Progenitor cell of endocrine pancreas (in vitro differentiated cells): ENCODE measurements around the gene CFAP58. TPM values are rescaled to one million over a fixed set of nuclear protein-coding genes. Genes with fewer than 3 reads are reported as not detected.

Source experiments
- DNase-seq: peaks from one replicate; pipeline ENCODE4 v3.0.0; 2021; ENCODE audit warnings: low spot score; ENCODE audit not compliant: unreplicated experiment
- H3K27ac Mint-ChIP-seq: 2 replicates; pipeline ENCODE4 v1.8.0; 2021; ENCODE audit warnings: mild to moderate bottlenecking, moderate library complexity, mixed read lengths
- H3K27me3 Mint-ChIP-seq: 2 replicates; pipeline ENCODE4 v1.8.0; 2021; ENCODE audit warnings: mixed read lengths
- H3K36me3 Mint-ChIP-seq: 2 replicates; pipeline ENCODE4 v1.8.0; 2022; ENCODE audit warnings: mixed read lengths; ENCODE audit not compliant: insufficient read depth
- H3K4me1 Mint-ChIP-seq: 2 replicates; pipeline ENCODE4 v1.8.0; 2021; ENCODE audit warnings: low read depth, mixed read lengths
- H3K4me3 Mint-ChIP-seq: 2 replicates; pipeline ENCODE4 v1.8.0; 2021; ENCODE audit warnings: low read depth, mild to moderate bottlenecking, moderate library complexity, mixed read lengths
- H3K9me3 Mint-ChIP-seq: 2 replicates; pipeline ENCODE4 v1.8.0; 2021; ENCODE audit warnings: low read depth, mixed read lengths
- total RNA-seq: library from RNA; stranded (reverse); gene quantifications from 2 replicates; pipeline ENCODE4 v1.2.1, GENCODE V29; 2021
- TF ChIP-seq, protein P1 (sequence below): fragments of 200-600 bp; sonication (generic); IDR thresholded peaks from one replicate; pipeline ENCODE4 v1.5.0; 2021; ENCODE audit warnings: antibody characterized with exemption, mild to moderate bottlenecking; ENCODE audit not compliant: unreplicated experiment

The CFAP58 gene
- total RNA-seq, 1 donor from 2014 or later: 0.24 TPM

DNA sequence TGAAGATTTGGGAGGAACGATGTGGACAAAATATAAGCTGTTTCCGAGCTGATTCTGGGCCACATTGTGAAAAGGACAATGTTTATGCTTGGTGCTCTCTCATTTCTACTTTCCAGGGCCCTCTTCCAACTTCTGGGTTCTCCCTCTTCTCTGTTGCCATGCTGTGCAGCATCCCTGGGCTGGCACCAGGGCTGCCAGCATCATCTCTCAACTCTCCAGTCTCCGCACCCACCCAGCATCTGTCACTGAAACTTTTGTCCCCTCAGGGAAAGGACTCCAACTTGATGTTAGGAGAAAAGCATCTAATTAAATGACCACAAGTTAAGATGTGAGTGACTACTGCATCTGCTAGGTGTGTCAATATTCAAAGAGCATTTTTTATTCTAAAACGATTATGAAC lies 26.7 kb downstream of the CFAP58 start:
- Mint-ChIP-seq H3K4me1 (peaks cover 2% of the 10 kb centered on the region), H3K36me3 (no peaks in the 10 kb centered on the region), H3K9me3 (no peaks in the 10 kb centered on the region), H3K27me3 (peaks cover 10% of the 10 kb centered on the region), H3K4me3 (no peak overlapping the region), H3K27ac (no peak overlapping the region)
- DNase-seq: no peak
- TF ChIP-seq, protein P1, sequence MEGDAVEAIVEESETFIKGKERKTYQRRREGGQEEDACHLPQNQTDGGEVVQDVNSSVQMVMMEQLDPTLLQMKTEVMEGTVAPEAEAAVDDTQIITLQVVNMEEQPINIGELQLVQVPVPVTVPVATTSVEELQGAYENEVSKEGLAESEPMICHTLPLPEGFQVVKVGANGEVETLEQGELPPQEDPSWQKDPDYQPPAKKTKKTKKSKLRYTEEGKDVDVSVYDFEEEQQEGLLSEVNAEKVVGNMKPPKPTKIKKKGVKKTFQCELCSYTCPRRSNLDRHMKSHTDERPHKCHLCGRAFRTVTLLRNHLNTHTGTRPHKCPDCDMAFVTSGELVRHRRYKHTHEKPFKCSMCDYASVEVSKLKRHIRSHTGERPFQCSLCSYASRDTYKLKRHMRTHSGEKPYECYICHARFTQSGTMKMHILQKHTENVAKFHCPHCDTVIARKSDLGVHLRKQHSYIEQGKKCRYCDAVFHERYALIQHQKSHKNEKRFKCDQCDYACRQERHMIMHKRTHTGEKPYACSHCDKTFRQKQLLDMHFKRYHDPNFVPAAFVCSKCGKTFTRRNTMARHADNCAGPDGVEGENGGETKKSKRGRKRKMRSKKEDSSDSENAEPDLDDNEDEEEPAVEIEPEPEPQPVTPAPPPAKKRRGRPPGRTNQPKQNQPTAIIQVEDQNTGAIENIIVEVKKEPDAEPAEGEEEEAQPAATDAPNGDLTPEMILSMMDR: no peak

DNA sequence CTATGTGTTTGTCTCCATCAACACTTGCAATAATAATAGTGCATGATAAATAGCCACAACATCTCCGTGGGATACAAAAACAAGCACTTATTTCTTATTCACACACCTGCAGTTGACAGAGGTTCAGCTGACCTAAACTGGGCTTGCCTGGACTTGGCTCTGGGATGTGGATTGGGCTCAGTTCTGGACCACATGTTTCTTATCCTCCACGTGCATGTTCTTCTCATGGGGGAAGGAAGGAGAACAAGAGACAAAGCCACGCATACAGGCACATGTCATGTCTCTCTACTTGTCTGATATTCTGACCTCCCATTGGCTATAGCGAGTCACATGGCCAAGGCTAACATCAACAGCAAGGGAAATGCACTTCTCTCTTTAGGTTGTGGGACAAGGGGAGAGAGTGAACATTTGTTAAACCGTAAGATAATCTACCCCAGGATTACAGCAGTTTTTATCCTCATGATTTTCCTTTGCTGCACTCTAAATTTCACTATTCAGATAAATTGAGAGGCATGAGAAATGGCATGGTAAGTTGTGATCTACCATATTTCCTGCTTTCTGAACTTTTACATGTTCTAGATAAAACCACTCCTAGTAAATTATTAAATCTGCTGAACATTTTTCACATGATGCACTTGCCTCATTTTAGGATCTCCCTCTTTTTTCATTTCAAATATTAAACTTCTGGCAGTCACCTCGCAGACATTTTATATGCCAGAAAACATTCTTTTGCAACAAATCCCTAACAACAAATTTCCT lies 33.7 kb downstream of the CFAP58 start:
- no peak overlapping the region for H3K4me3 Mint-ChIP-seq
- DNase-seq: no peak
- H3K4me1 Mint-ChIP-seq: peaks cover 9% of the 10 kb centered on the region
- TF ChIP-seq, protein P1: no peak
- no peaks in the 10 kb centered on the region for H3K36me3 Mint-ChIP-seq
- H3K27ac Mint-ChIP-seq: no peak overlapping the region
- H3K9me3 Mint-ChIP-seq: no peaks in the 10 kb centered on the region
- peaks cover 7% of the 10 kb centered on the region for H3K27me3 Mint-ChIP-seq

- Mint-ChIP-seq H3K4me3 (no peak overlapping the region), H3K27ac (no peak overlapping the region), H3K27me3 (peaks cover 15% of the 10 kb centered on the region), H3K4me1 (peaks cover 9% of the 10 kb centered on the region), H3K9me3 (no peaks in the 10 kb centered on the region), H3K36me3 (no peaks in the 10 kb centered on the region)
- DNase-seq: no peak
- TF ChIP-seq, protein P1: no peak
Observed at GRCh38 chr10:104388830-104389229, 35.2 kb downstream of the CFAP58 start.

DNA sequence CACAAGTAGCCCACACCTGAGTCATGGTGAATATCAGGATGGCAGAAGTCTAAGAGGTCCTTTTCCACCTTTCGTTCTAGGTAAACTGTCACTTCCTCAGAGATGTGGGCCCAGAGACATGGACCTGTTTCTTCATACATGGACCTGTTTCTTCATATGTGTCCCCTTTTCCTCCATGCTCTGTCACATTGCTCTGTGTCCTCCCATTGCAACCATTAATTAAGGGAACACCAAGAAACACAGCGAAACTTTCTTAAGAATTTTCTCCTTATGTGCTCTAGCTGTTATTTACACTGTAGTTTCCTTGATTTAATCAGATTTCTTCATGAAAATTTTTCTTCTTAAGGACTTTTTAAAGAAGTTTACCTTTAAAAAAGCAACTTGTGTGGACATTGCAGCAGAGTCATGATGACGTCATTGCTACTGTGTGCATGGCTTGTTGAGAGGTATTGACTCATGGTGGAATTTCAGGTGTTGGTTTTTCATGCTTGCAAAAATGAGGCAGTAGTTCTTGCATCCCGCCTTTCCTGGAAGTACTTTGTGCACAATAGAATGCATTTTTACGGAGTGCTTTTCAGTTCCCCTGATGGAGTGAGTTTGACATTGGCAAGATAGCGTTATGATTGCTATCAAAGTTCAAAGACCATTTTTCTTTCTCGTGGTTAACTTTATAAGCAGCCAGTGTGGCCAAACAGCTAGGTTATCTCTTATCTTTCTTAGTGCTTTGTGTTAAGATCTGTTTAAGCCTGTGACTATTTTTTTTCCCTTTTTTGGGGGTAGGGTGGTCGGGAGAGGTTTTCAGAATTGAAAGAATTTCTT lies 37.7 kb downstream of the CFAP58 start:
- H3K4me3 Mint-ChIP-seq: peak overlapping the region; percentile 16
- H3K4me1 Mint-ChIP-seq: peaks cover 9% of the 10 kb centered on the region
- peak overlapping the region; percentile 43 for H3K27ac Mint-ChIP-seq
- no peak for DNase-seq
- TF ChIP-seq, protein P1: no peak
- peaks cover 19% of the 10 kb centered on the region for H3K27me3 Mint-ChIP-seq
- H3K9me3 Mint-ChIP-seq: no peaks in the 10 kb centered on the region
- no peaks in the 10 kb centered on the region for H3K36me3 Mint-ChIP-seq

GRCh38 chr10:104391969-104392296 lies 38.3 kb downstream of the CFAP58 start:
- no peak for DNase-seq
- Mint-ChIP-seq H3K4me1 (peaks cover 9% of the 10 kb centered on the region), H3K27me3 (peaks cover 19% of the 10 kb centered on the region), H3K4me3 (no peak overlapping the region), H3K36me3 (no peaks in the 10 kb centered on the region), H3K27ac (peak overlapping the region; percentile 43), H3K9me3 (no peaks in the 10 kb centered on the region)
- TF ChIP-seq, protein P1: no peak
